SJCRH30 (cell line): ENCODE results near the gene CHRNA9. TPM values are rescaled to one million over a fixed set of nuclear protein-coding genes. Genes with fewer than 3 reads are reported as not detected.

Experiments used
- DNase-seq, 2 experiments: peaks; one replicate each; pipeline ENCODE4 v3.0.0-alpha.2; 2015 to 2020
- H3K27ac ChIP-seq: fragments of 250-450 bp; sonication (Bioruptor Pico); 2 replicates; pipeline ENCODE4 v1.5.1; 2020; ENCODE audit warnings: mild to moderate bottlenecking, moderate library complexity
- H3K27me3 ChIP-seq: fragments of 250-450 bp; sonication (Bioruptor Pico); 2 replicates; pipeline ENCODE4 v1.5.1; 2020; ENCODE audit warnings: mild to moderate bottlenecking, moderate library complexity
- H3K36me3 ChIP-seq: fragments of 250-450 bp; sonication (Bioruptor Pico); 2 replicates; pipeline ENCODE4 v1.5.1; 2020; ENCODE audit warnings: mild to moderate bottlenecking, moderate library complexity
- H3K4me1 ChIP-seq: fragments of 250-450 bp; sonication (Bioruptor Pico); 2 replicates; pipeline ENCODE4 v1.5.1; 2020; ENCODE audit warnings: mild to moderate bottlenecking, moderate library complexity
- H3K4me3 ChIP-seq: fragments of 250-450 bp; sonication (Bioruptor Pico); 2 replicates; pipeline ENCODE4 v1.5.1; 2020; ENCODE audit warnings: mild to moderate bottlenecking, moderate library complexity
- H3K9me3 ChIP-seq: fragments of 250-450 bp; sonication (Bioruptor Pico); replicated peaks from 2 replicates; pipeline ENCODE4 v1.5.1; 2020; ENCODE audit warnings: mild to moderate bottlenecking, moderate library complexity
- total RNA-seq: library from RNA; depleted of rRNA; stranded (reverse); fragments of >200 nt; shearing (Covaris generic); gene quantifications from 2 replicates; pipeline ENCODE4 v1.2.3, GENCODE V29; 2014; rRNA removed

The CHRNA9 gene
- total RNA-seq, 1 experiment from 2014 or later: 0.08 TPM

- no peak overlapping the region for H3K27ac ChIP-seq
- H3K4me1 ChIP-seq: no peaks in the 10 kb centered on the region
- H3K27me3 ChIP-seq: no peaks in the 10 kb centered on the region
- H3K36me3 ChIP-seq: no peaks in the 10 kb centered on the region
- no peak overlapping the region for H3K4me3 ChIP-seq
- H3K9me3 ChIP-seq: no peaks in the 10 kb centered on the region; the same call in 1 of the 2 replicates
- no peak for DNase-seq
Observed at GRCh38 chr4:40402556-40402955, 67.4 kb downstream of the CHRNA9 start.

GRCh38 chr4:40403081-40403480, 67.9 kb downstream of the CHRNA9 start:
- Histone ChIP-seq H3K4me3 (no peak overlapping the region), H3K27me3 (no peaks in the 10 kb centered on the region), H3K9me3 (no peaks in the 10 kb centered on the region; the same call in 1 of the 2 replicates), H3K27ac (no peak overlapping the region), H3K4me1 (no peaks in the 10 kb centered on the region), H3K36me3 (no peaks in the 10 kb centered on the region)
- DNase-seq: no peak

Other genes starting within 250 kb of the CHRNA9 start
- not detected in 2 replicates for gene RHOH, start 138.3 kb upstream of the CHRNA9 start, total RNA-seq